Tibial artery (tissue), 4 donors: ENCODE data around the gene SNX9.

Experiments used
- DNase-seq, 2 donors: peaks; one replicate each; pipeline ENCODE4 v3.0.0-alpha.2; 2019
- H3K27ac ChIP-seq, 2 donors: fragments of 200-600 bp; sonication (generic) in 1 of 2; 1 replicate in 1 of 2; 2 replicates in 1 of 2; pipeline ENCODE4 v1.5.1; 2018 to 2019; ENCODE audit warnings: mild to moderate bottlenecking in 1 of 2
- H3K27me3 ChIP-seq, 2 donors: fragments of 200-600 bp; sonication (generic) in 1 of 2; one replicate each; pipeline versions ENCODE4 v1.5.1 to v1.6.0; 2016 to 2019
- H3K36me3 ChIP-seq, 3 donors: fragments of 200-600 bp; sonication (generic) in 2 of 3; one replicate each; pipeline ENCODE4 v1.5.1; 2016 to 2019; ENCODE audit warnings: mild to moderate bottlenecking in 2 of 3
- H3K4me1 ChIP-seq, 4 donors: fragments of 200-600 bp; sonication (generic) in 2 of 4; 1 replicate in 3 of 4; 2 replicates in 1 of 4; pipeline ENCODE4 v1.5.1; 2016 to 2019
- H3K4me3 ChIP-seq, 2 donors: fragments of 200-600 bp; sonication (generic) in 1 of 2; 1 replicate in 1 of 2; 2 replicates in 1 of 2; pipeline ENCODE4 v1.5.1; 2018 to 2019; ENCODE audit warnings: mild to moderate bottlenecking in 2 of 2
- H3K9me3 ChIP-seq, 3 donors: fragments of 200-600 bp; sonication (generic) in 1 of 3; one replicate each; pipeline ENCODE4 v1.5.1; 2016 to 2019
- CTCF ChIP-seq, 2 experiments: fragments of 200-600 bp in 1 of 2; fragments of 450-650 bp in 1 of 2; IDR thresholded peaks; one replicate each; pipeline ENCODE4 v1.5.1; 2017 to 2019; ENCODE audit warnings: antibody characterized with exemption in 2 of 2, mild to moderate bottlenecking in 1 of 2, moderate library complexity in 1 of 2
- intact Hi-C: fragments of 100-400 bp; cut with DNase I; formaldehyde crosslinking; loops from one replicate; pipeline ENCODE4 v1.15.0; 2023; ENCODE audit warnings: low total_unique reads

SNX9 gene

DNA sequence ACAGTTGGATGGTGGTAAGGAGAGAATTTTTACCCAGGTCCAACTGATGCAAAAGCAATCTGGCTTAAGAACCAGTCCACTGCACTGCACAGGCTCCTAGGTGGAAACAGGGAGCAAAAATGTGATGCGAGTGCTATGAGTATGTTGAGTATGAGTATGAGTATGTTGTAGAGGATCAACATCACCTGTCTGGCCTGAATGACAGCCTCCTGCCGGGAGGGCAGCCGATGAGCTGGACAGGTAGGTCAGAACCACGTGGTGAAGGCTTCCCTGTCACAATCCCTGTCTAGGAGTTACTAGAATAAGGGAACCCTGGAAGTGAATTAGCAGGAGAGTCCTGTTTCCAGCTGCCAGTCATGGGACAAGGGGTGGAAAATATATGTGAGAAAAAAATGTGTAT is 44.3 kb upstream of the SNX9 start:
- H3K27ac ChIP-seq = no peak overlapping the region
- TF ChIP-seq CTCF (IDR thresholded peaks at IDR 0.05) = no peak
- intact Hi-C loops = no loop called here
- peaks cover 0 to 3% of the 10 kb centered on the region in 2 donors for H3K27me3 ChIP-seq
- DNase-seq = no peak
- no peak overlapping the region for H3K4me3 ChIP-seq
- no peaks in the 10 kb centered on the region for H3K36me3 ChIP-seq
- no peaks in the 10 kb centered on the region for H3K9me3 ChIP-seq
- H3K4me1 ChIP-seq = no peaks in the 10 kb centered on the region

GRCh38 chr6:157779705-157780604 is 43.1 kb upstream of the SNX9 start:
- TF ChIP-seq CTCF (IDR thresholded peaks at IDR 0.05) = no peak
- no peaks in the 10 kb centered on the region for H3K27me3 ChIP-seq
- no peaks in the 10 kb centered on the region for H3K36me3 ChIP-seq
- H3K9me3 ChIP-seq = no peaks in the 10 kb centered on the region
- intact Hi-C loops = no loop called here
- H3K4me3 ChIP-seq = no peak overlapping the region
- H3K4me1 ChIP-seq = no peaks in the 10 kb centered on the region
- no peak for DNase-seq
- no peak overlapping the region for H3K27ac ChIP-seq

- no peak for TF ChIP-seq CTCF (IDR thresholded peaks at IDR 0.05)
- no peaks in the 10 kb centered on the region for H3K36me3 ChIP-seq
- H3K4me1 ChIP-seq = no peaks in the 10 kb centered on the region
- H3K9me3 ChIP-seq = no peaks in the 10 kb centered on the region
- no peak for DNase-seq
- intact Hi-C loops = no loop called here
- no peak overlapping the region for H3K4me3 ChIP-seq
- H3K27me3 ChIP-seq = no peaks in the 10 kb centered on the region
- no peak overlapping the region for H3K27ac ChIP-seq
Observed at GRCh38 chr6:157785636-157786035, 37.4 kb upstream of the SNX9 start.

DNA sequence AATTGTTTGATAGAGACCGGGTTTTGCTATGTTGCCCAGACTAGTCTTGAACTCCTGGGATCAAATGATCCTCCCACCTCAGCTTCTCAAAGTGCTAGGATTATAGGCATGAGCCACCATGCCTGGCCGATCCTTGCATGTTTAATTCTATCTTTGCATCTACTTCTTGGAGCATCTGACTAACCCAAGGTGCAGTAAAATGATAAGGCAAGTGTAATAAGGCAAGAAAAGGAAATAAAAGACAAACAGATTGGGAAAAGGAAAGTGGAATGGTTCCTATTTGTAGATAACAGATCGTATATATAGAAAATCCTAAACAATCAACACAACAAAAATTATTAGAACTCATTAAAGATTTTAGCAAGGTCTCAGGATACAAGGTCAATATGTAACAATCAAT is 36.8 kb upstream of the SNX9 start:
- Histone ChIP-seq H3K36me3 (no peaks in the 10 kb centered on the region), H3K4me3 (no peak overlapping the region), H3K4me1 (no peaks in the 10 kb centered on the region), H3K27me3 (no peaks in the 10 kb centered on the region), H3K27ac (no peak overlapping the region), H3K9me3 (no peaks in the 10 kb centered on the region)
- no peak for TF ChIP-seq CTCF (IDR thresholded peaks at IDR 0.05)
- intact Hi-C loops = no loop called here
- DNase-seq = no peak

DNA sequence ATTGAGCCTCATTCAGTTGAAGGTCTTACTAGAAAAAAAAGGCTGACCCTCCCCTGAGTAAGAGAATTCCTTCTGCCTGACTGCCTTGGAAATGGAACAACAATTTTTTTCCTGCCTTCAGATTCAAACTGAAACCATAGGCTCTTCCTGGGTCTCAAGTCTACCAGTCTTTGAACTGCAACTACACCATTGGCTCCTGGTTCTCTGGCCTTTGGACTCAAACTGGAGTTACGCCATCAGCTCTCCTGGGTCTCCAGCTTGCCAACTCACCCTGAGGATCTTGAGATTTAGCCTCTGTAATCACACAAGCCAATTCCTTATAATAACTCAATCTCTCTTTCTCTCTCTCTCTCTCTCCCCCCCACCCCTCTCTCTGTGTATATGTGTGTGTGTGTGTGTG is 36.0 kb upstream of the SNX9 start:
- no peak for TF ChIP-seq CTCF (IDR thresholded peaks at IDR 0.05)
- no peaks in the 10 kb centered on the region for H3K36me3 ChIP-seq
- H3K27ac ChIP-seq = no peak overlapping the region
- no peaks in the 10 kb centered on the region for H3K9me3 ChIP-seq
- H3K4me1 ChIP-seq = no peaks in the 10 kb centered on the region
- no peak for DNase-seq
- no peaks in the 10 kb centered on the region for H3K27me3 ChIP-seq
- no peak overlapping the region for H3K4me3 ChIP-seq
- intact Hi-C loops = no loop called here
